ENCODE data around the gene IGSF21.

- TF ChIP-seq POLR2AphosphoS5 (IDR thresholded peaks at IDR 0.05; ENCODE audit: borderline replicate concordance, low read depth, low read length) = no peak
- no peak for TF ChIP-seq EZH2 (IDR thresholded peaks at IDR 0.05)
- no peak for TF ChIP-seq FOXP2 (optimal IDR thresholded peaks at IDR 0.05; ENCODE audit: control extremely low read depth, extremely low read length, insufficient read depth)
Observed at GRCh38 chr1:18205319-18205718, 97.7 kb downstream of the IGSF21 start.

All from SK-N-MC (cell line).